DOHH2 (cell line): ENCODE measurements around the gene ISG15.

ENCODE experiments used
- H3F3A ChIP-seq: fragments of 200-600 bp; sonication (generic), shearing (Covaris generic); 2 replicates; pipeline ENCODE4 v1.6.0; 2016; ENCODE audit warnings: antibody characterized with exemption, mild to moderate bottlenecking; ENCODE audit not compliant: control insufficient read depth, insufficient read depth
- H3K27ac ChIP-seq: fragments of 200-600 bp; sonication (generic); 2 replicates; pipeline ENCODE4 v1.5.1; 2014; ENCODE audit warnings: low read depth, mild to moderate bottlenecking, low read length, moderate library complexity
- H3K27me3 ChIP-seq: fragments of 200-600 bp; sonication (generic); 2 replicates; pipeline ENCODE4 v1.6.1; 2014; ENCODE audit warnings: mild to moderate bottlenecking, low read length, mixed read lengths; ENCODE audit not compliant: control insufficient read depth
- H3K36me3 ChIP-seq: fragments of 200-600 bp; sonication (generic); 2 replicates; pipeline ENCODE4 v1.6.1; 2014; ENCODE audit warnings: mild to moderate bottlenecking, low read length, moderate library complexity, mixed read lengths; ENCODE audit not compliant: control insufficient read depth
- H3K4me1 ChIP-seq: fragments of 200-600 bp; sonication (generic); 2 replicates; pipeline ENCODE4 v1.6.1; 2014; ENCODE audit warnings: mild to moderate bottlenecking, low read length, mixed read lengths; ENCODE audit not compliant: control insufficient read depth
- H3K4me2 ChIP-seq: fragments of 200-600 bp; sonication (generic); 2 replicates; pipeline ENCODE4 v1.6.0; 2014; ENCODE audit warnings: mild to moderate bottlenecking, low read length, moderate library complexity
- H3K4me3 ChIP-seq: fragments of 200-600 bp; sonication (generic); 2 replicates; pipeline ENCODE4 v1.5.1; 2014; ENCODE audit warnings: mild to moderate bottlenecking, low read length, mixed read lengths
- H3K79me2 ChIP-seq: fragments of 200-600 bp; sonication (generic); 2 replicates; pipeline ENCODE4 v1.6.1; 2014; ENCODE audit warnings: mild to moderate bottlenecking, low read length, mixed read lengths; ENCODE audit not compliant: control insufficient read depth
- H3K9me2 ChIP-seq: fragments of 200-600 bp; sonication (generic); replicated peaks from 2 replicates; pipeline ENCODE4 v1.6.1; 2014; ENCODE audit warnings: mild to moderate bottlenecking, low read length, mixed read lengths; ENCODE audit not compliant: control insufficient read depth
- H3K9me3 ChIP-seq: fragments of 200-600 bp; sonication (generic); 2 replicates; pipeline ENCODE4 v1.6.1; 2014; ENCODE audit warnings: antibody characterized with exemption, low read length, mixed read lengths; ENCODE audit not compliant: control insufficient read depth, insufficient read depth
- H4K20me1 ChIP-seq: fragments of 200-600 bp; sonication (generic); 2 replicates; pipeline ENCODE4 v1.6.0; 2014; ENCODE audit warnings: low read depth, mild to moderate bottlenecking, antibody characterized with exemption, low read length, moderate library complexity; ENCODE audit not compliant: control insufficient read depth, insufficient read depth
- CTCF ChIP-seq: fragments of 200-600 bp; sonication (generic); IDR thresholded peaks from one replicate; pipeline ENCODE4 v1.5.1; 2014; ENCODE audit warnings: antibody characterized with exemption, mild to moderate bottlenecking, low read depth, low read length; ENCODE audit not compliant: poor library complexity, severe bottlenecking
- EZH2phosphoT487 ChIP-seq: fragments of 200-600 bp; sonication (generic); IDR thresholded peaks from 2 replicates; pipeline ENCODE4 v1.6.1; 2017; ENCODE audit warnings: borderline replicate concordance, mild to moderate bottlenecking, antibody characterized with exemption, low read length, moderate library complexity, mixed read lengths

The ISG15 gene

GRCh38 chr1:978835-979743, 34.2 kb upstream of the ISG15 start:
- no peaks in the 10 kb centered on the region for H3K9me2 ChIP-seq
- no peak overlapping the region for H3K4me2 ChIP-seq
- H3K4me1 ChIP-seq = peaks cover 3% of the 10 kb centered on the region; the same call in 1 of the 2 replicates
- H3K4me3 ChIP-seq = no peak overlapping the region
- H3K27me3 ChIP-seq = no peaks in the 10 kb centered on the region
- no peak for TF ChIP-seq CTCF
- TF ChIP-seq EZH2phosphoT487 = no peak
- no peak overlapping the region for H3K27ac ChIP-seq
- H3K79me2 ChIP-seq = no peaks in the 10 kb centered on the region
- no peaks in the 10 kb centered on the region for H4K20me1 ChIP-seq
- H3K36me3 ChIP-seq = no peaks in the 10 kb centered on the region
- no peaks in the 10 kb centered on the region for H3F3A ChIP-seq
- H3K9me3 ChIP-seq = no peaks in the 10 kb centered on the region

- Histone ChIP-seq H3K9me2 (no peaks in the 10 kb centered on the region), H3K79me2 (no peaks in the 10 kb centered on the region), H3F3A (no peaks in the 10 kb centered on the region), H3K36me3 (no peaks in the 10 kb centered on the region), H3K4me2 (no peak overlapping the region), H4K20me1 (no peaks in the 10 kb centered on the region), H3K9me3 (no peaks in the 10 kb centered on the region), H3K27me3 (no peaks in the 10 kb centered on the region), H3K4me1 (peaks cover 3% of the 10 kb centered on the region; the same call in 1 of the 2 replicates), H3K4me3 (no peak overlapping the region), H3K27ac (no peak overlapping the region)
- no peak for TF ChIP-seq EZH2phosphoT487
Observed at GRCh38 chr1:979744-980072, 33.6 kb upstream of the ISG15 start.

- no peak overlapping the region for H3K4me3 ChIP-seq
- H3K4me1 ChIP-seq = peaks cover 3% of the 10 kb centered on the region; the same call in 1 of the 2 replicates
- TF ChIP-seq CTCF (no peak), EZH2phosphoT487 (no peak)
- peaks cover under 1% of the 10 kb centered on the region for H3K27me3 ChIP-seq
- H3K27ac ChIP-seq = no peak overlapping the region
- H3K36me3 ChIP-seq = no peaks in the 10 kb centered on the region
- no peaks in the 10 kb centered on the region for H4K20me1 ChIP-seq
- H3K9me3 ChIP-seq = no peaks in the 10 kb centered on the region
- no peaks in the 10 kb centered on the region for H3K79me2 ChIP-seq
- no peak overlapping the region for H3K4me2 ChIP-seq
- H3K9me2 ChIP-seq = no peaks in the 10 kb centered on the region
- no peaks in the 10 kb centered on the region for H3F3A ChIP-seq
Observed at GRCh38 chr1:980137-980571, 33.1 kb upstream of the ISG15 start.
